Measurements from ENCODE around the gene TRHDE.

The TRHDE gene

GRCh38 chr12:72276181-72276805, 4.1 kb downstream of the TRHDE start:
- Histone ChIP-seq H3K4me3 (ENCODE audit: insufficient read depth, low read length, poor library complexity, severe bottlenecking) (no peak overlapping the region), H3K9ac (ENCODE audit: low read length) (no peak overlapping the region), H3K79me2 (ENCODE audit: insufficient read depth, low read length) (no peaks in the 10 kb centered on the region), H4K20me1 (ENCODE audit: low read depth, low read length) (no peaks in the 10 kb centered on the region), H3K4me2 (ENCODE audit: low read depth, low read length, poor library complexity, severe bottlenecking) (no peak overlapping the region), H3K36me3 (ENCODE audit: low read length) (no peaks in the 10 kb centered on the region), H3K27me3 (ENCODE audit: low read length) (no peaks in the 10 kb centered on the region), H3K9me3 (ENCODE audit: insufficient read depth, low read length) (no peaks in the 10 kb centered on the region), H3F3A (ENCODE audit: insufficient read depth) (no peaks in the 10 kb centered on the region), H3K27ac (ENCODE audit: low read depth, low read length) (no peak overlapping the region), H3K9me2 (replicated peaks; ENCODE audit: insufficient read depth, low read length) (no peaks in the 10 kb centered on the region), H2AFZ (ENCODE audit: low read depth, low read length, severe bottlenecking) (no peak overlapping the region)
- TF ChIP-seq CTCF (IDR thresholded peaks at IDR 0.05; ENCODE audit: insufficient read depth, low read length, poor library complexity, severe bottlenecking) (no peak), EZH2phosphoT487 (conservative IDR thresholded peaks at IDR 0.05; ENCODE audit: low read length) (no peak)

- H3F3A ChIP-seq (ENCODE audit: insufficient read depth), result no peaks in the 10 kb centered on the region
- no peak overlapping the region for H3K27ac ChIP-seq (ENCODE audit: low read depth, low read length)
- no peak overlapping the region for H3K4me2 ChIP-seq (ENCODE audit: low read depth, low read length, poor library complexity, severe bottlenecking)
- H2AFZ ChIP-seq (ENCODE audit: low read depth, low read length, severe bottlenecking), result no peak overlapping the region
- TF ChIP-seq CTCF (IDR thresholded peaks at IDR 0.05; ENCODE audit: insufficient read depth, low read length, poor library complexity, severe bottlenecking), result no peak
- no peak for TF ChIP-seq EZH2phosphoT487 (conservative IDR thresholded peaks at IDR 0.05; ENCODE audit: low read length)
- H3K9ac ChIP-seq (ENCODE audit: low read length), result no peak overlapping the region
- no peak overlapping the region for H3K4me3 ChIP-seq (ENCODE audit: insufficient read depth, low read length, poor library complexity, severe bottlenecking)
- no peaks in the 10 kb centered on the region for H3K9me3 ChIP-seq (ENCODE audit: insufficient read depth, low read length)
- no peaks in the 10 kb centered on the region for H4K20me1 ChIP-seq (ENCODE audit: low read depth, low read length)
- no peaks in the 10 kb centered on the region for H3K36me3 ChIP-seq (ENCODE audit: low read length)
- H3K27me3 ChIP-seq (ENCODE audit: low read length), result no peaks in the 10 kb centered on the region
- H3K79me2 ChIP-seq (ENCODE audit: insufficient read depth, low read length), result no peaks in the 10 kb centered on the region
- no peaks in the 10 kb centered on the region for H3K9me2 ChIP-seq (replicated peaks; ENCODE audit: insufficient read depth, low read length)
Measured at GRCh38 chr12:72277415-72277814, 5.2 kb downstream of the TRHDE start.

- H4K20me1 ChIP-seq (ENCODE audit: low read depth, low read length), result no peaks in the 10 kb centered on the region
- TF ChIP-seq EZH2phosphoT487 (conservative IDR thresholded peaks at IDR 0.05; ENCODE audit: low read length) (no peak), CTCF (IDR thresholded peaks at IDR 0.05; ENCODE audit: insufficient read depth, low read length, poor library complexity, severe bottlenecking) (no peak)
- H3K4me3 ChIP-seq (ENCODE audit: insufficient read depth, low read length, poor library complexity, severe bottlenecking), result no peak overlapping the region
- no peak overlapping the region for H3K4me2 ChIP-seq (ENCODE audit: low read depth, low read length, poor library complexity, severe bottlenecking)
- H2AFZ ChIP-seq (ENCODE audit: low read depth, low read length, severe bottlenecking), result no peak overlapping the region
- no peak overlapping the region for H3K27ac ChIP-seq (ENCODE audit: low read depth, low read length)
- H3K27me3 ChIP-seq (ENCODE audit: low read length), result no peaks in the 10 kb centered on the region
- no peaks in the 10 kb centered on the region for H3F3A ChIP-seq (ENCODE audit: insufficient read depth)
- H3K36me3 ChIP-seq (ENCODE audit: low read length), result no peaks in the 10 kb centered on the region
- H3K9ac ChIP-seq (ENCODE audit: low read length), result no peak overlapping the region
- H3K9me2 ChIP-seq (replicated peaks; ENCODE audit: insufficient read depth, low read length), result no peaks in the 10 kb centered on the region
- no peaks in the 10 kb centered on the region for H3K79me2 ChIP-seq (ENCODE audit: insufficient read depth, low read length)
- H3K9me3 ChIP-seq (ENCODE audit: insufficient read depth, low read length), result no peaks in the 10 kb centered on the region
Measured at GRCh38 chr12:72278894-72279293, 6.7 kb downstream of the TRHDE start.

All from SU-DHL-6 (cell line).